ENCODE results near the gene TMCC1.
"Not testable (repeated sequence)": the region's sequence is repeated elsewhere in the genome, so short reads cannot be mapped to it uniquely, and the experiment has no call there.

The TMCC1 gene

DNA sequence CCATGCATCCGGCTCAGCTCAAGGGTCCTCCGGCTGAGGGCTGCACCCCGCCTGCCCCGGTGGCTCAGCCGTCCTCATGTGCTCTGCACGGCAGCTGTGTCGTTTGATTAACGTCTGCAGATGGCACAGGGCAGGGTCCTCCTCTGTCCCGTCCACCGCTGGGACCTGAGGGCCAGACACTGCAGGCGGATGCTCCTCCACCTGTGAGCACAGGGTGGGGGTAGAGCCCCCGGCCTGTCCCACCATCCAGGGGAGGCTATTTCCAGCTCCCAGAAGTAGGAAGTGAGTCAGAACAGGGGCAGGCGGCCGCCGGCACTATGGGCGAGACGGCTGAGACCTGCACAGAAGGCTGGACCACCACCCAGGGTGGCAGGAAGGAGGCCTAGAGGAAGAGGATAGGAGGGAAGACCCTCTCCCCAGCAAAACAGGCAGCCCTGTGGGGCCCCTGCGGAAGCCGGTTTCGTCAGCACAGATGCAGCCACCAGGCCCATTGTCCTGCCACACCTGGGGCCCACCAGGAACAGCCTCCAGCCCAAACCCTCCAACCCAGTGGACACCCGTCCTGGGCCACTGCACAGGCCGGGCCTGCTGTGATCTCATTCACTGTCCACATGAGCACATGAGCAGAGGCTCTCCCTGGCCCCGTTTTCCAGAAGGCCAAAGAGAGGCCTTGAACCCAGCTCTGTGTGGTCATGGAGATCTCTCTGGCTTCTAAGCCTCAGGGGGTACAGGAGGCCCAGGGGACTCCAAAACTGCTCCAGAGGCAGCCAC is 274.4 kb downstream of the TMCC1 start:
- DNase-seq = no peak

DNA sequence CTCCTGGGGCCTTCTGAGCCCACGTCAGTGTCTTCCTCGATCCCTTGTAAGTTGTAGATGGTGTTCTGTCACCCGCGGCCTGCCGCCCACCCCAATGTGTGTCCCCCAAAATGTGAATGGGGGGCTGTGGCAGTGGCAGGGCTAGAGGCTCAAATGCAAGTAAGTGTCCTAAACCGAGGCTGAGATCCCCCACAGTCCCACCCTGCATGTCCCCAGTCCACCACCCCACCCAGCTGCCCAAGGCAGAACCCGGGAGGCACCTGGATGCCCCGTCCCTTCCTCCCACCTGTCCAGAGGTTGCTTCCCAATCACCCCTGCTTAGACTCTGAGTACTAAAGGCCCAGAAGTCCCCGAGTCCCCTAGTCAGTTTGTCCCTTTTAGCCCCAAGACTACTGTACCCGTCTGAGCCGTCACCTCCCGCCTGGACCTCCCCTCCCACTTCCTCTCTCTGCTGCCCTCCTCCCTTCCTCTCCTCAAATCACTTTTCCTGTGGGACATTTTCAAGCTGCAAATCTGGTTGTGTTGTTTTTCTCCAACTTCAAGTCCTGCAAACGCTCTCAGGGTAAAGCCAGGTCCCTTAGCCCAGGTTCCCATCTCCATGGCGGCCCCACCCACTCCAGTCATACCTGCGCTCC is 275.2 kb downstream of the TMCC1 start:
- no peak for DNase-seq

DNA sequence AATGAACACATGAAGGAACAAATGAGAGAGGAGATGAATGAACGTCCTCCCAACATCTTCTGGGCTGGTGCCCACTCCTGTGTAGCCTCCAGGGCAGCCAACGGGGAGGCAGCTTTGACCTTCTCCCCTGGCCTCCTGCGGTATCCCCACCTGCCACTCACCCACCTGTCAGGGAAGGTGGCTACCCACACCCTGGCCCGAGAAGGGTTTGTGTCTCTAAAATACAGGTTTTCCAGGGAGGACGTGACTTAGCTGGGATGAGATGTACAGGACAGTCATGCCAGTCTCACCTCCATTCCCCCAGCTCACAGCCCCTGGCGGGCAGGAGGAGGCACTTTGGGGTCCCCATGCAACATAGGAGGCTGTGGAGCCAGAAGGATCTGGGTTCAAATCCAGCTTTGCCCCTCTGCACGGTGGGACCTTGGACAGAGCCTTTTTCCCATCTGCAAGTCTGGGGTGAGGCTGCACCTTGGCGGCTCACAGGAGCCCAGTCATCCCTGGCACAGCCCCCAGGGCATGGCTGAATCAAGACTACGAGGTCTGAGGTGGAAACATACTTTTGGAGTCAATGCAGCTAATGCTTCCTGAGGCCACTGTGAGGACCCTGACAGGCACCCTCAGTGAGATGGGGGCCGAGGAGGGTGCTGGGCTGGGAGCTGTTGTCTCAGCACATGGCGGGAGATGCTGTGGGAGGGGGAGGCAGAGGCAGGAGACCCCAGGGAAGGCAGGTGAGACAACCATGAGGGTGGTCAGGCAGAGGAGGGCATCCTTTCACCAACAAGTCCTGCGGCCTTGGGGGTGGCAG is 275.9 kb downstream of the TMCC1 start:
- no peak for DNase-seq

DNA sequence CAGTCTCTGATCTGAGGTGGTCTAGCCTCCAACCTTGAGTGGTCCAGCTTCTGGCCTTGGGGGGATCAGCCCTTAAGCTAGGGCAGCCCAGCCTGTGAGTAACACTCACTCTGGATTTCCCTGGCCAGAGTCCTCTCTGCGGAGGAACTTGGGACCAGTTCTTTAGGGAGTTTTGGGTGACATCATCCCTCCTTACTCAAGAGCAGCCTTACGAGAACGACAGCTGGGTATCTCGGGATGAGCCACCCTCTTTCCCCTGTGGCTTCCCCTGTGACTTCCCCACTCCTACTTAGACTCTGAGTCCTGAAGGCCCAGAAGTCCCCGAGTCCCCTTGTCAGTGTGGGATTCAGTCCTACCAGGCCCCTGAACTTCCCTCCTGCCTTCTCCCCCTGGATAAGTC is 276.8 kb downstream of the TMCC1 start:
- DNase-seq = no peak

DNA sequence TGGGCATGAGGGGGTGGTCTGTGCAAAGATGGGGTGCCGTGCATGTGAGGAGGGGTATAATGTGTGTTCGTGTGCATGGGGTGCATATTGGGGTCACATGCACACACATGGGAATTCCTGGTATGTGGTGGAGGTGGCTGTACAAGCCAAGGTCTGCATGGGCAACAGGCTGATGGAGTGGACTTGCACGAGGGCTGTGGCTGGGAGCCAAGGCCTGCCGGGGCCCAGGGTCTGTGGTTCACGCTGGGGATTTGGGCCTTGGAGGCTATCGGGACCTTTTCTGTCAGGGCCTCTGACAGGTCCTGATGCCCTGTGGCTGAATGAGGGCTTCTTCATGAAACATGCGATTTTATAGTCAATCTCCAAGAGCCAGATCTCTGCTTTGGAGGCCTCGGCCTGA is 277.2 kb downstream of the TMCC1 start:
- no peak for DNase-seq

DNA sequence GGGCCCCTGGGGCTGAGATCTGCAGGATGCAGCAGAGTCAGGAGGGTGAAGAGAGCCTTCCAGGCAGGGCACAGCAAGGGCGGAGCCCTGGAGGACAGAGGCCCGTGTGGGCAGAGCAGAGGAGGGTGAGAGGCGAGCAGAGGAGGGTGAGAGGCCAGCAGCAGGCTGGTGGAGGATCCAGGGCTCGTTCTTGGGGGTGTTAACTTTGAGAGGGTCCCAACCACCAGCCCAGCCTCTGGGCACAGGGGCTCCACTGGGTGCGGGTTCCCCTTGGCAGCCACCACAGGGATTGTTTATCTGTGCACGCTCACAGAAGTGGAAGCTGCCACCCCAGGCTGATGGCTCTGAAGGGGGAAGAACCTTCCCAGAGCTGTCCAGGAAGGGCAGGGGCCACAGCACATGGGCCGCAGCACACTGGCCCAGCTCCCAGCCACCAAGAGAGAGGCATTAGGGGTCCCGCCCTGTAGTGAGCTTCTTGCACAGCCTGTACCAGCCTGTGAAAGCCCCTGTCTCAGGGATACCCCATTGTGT is 277.7 kb downstream of the TMCC1 start:
- no peak for DNase-seq

DNA sequence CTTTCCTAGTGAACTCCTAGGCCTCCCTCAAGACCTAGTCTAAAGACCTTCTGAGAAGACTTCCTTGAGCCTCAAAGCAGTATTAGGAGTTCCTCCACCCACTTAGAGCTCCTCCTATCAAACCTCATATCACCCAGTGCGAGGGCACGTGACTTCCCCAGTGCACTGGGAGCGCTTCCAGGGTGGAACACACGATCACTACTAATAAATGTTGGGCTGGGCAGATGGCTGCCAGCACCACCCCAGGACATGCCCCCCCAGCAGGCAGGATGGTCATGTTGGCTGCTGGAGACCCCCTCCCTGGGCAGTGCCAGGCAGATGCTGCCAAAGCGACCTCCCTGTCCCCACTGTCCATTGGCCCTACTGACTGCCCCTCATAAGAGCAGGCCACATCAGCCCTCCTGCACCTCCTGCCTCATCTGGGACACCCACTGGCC is 278.6 kb downstream of the TMCC1 start:
- DNase-seq = no peak

- no peak for DNase-seq
Measured at GRCh38 chr3:129614435-129614834, 279.1 kb downstream of the TMCC1 start.

- no peak for DNase-seq
Measured at GRCh38 chr3:129613367-129613740, 280.2 kb downstream of the TMCC1 start.

- no peak for DNase-seq
Measured at GRCh38 chr3:129612534-129613366, 280.8 kb downstream of the TMCC1 start.

DNA sequence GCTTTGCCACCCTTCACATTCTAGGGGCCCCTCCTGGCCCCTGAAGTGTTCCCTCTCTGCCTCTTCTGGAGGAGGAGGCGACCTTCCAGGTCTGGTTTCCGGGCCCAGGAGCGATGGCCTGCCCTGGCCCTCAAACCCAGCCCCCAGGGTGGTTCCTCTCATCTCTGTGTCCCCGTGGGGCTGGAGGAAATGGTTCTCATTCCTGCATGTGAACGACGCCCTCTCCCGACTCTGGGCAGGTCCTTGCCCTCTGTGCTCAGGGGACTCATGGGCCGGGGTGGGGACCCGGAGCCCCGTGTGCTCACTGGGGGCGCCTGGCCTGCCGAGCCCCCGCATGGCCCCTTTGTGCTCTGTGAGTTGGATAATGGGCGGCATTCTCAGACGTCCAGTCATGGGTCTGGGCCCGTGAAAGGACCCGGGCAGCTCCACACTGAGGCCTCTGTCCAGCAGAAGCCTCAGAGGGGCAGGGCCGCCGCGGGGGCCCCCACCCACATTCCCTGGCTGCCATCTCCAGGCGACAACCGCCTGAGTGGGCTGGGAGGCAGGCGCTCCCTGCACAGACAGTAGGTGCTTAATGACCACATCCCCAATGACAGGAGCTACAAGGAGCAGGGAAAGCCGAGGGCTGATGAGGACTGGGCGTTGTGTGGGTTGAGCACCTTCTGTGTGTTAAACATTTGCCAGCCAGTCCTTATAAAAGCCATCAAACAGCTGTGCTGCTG is 281.5 kb downstream of the TMCC1 start:
- DNase-seq = no peak

DNA sequence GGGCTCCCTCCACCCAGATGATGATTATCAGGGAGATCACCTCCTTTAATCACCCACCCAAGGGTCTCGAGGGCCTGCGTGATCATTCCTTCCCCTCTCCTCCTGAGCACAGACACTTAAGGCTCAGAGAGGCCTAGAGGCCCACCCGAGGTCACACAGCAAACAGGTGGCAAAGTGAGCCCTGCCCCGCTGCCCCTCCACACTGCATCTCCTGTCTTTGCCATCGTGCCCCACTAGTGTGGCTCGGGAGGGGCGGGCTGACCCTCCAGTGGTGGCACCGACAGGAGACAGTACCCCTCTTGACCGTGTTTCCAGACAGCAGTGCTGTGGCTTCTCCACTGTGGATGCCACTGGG is 282.1 kb downstream of the TMCC1 start:
- DNase-seq = no peak

GRCh38 chr3:129610794-129611445 is 282.6 kb downstream of the TMCC1 start:
- not testable (repeated sequence) for DNase-seq

- DNase-seq = no peak
Measured at GRCh38 chr3:129610276-129610675, 283.2 kb downstream of the TMCC1 start.

DNA sequence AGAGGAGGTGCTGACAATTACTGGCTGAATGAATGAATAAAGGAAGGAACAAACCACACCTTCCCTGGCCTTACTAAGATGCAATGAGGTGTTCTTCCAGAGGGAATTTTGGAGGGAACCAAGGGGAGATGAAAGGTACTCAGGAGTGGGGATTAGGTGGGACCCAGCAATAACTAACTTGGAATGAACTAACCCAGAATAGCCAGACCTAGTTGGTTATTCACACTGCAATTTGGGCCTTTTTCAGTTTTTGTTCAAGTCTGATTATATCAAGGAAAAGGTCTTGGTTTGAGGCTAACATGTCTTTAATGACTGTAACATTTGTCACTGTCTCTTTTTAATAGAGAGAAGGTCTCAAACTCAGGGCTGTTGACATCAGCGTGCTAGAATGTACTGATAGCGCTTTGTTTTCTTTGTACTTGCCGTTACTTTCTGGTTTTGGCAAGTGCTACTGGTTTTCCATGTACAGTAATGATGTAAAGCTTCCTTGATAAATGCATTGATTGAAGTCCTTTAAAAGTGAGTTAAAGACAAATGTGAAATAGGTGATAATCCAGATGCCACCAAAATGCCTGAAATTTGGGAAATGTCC is 283.8 kb downstream of the TMCC1 start:
- no peak for DNase-seq

GRCh38 chr3:129608936-129609590 is 284.4 kb downstream of the TMCC1 start:
- DNase-seq = no peak

DNA sequence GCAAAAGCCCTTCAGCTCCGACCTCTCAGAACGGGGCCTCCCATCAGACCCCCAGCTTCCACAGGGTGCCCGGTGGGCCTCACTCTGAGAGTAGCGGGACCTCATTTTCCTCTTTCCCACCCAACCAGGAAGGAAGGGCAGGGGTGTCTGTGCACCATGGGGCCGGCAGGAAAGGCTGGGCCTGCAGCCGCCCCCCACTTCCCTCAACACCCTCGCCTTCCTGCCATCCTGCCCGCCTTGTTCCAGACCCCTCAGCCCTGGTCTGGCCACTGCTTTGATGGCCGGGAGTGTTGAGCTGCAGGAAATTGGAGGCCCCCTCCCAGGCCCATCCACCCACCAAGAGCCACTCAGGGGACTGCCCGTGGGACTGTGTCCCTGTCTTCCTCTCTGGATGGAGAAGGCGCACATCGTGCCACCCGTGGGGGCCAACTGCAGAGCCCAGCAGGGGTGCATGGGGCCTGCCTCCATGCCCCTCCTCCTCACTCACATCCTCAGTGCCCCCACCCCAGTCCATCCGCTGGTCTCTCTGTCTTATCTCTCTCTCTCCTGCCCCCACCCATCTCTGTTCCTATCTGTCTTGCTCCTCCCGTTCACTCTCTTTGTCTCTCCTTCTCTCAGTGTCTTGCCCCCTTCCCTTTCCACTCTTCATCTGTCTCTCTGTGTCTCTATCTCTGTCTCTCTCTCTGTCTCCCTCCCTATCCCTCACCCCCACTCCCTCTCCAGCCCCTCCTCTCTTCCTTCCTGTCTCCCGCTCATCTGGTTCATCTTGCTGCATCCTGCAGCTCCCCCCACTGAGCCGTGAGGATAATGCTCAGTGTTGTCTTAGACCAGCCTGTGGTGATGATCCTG is 285.2 kb downstream of the TMCC1 start:
- no peak for DNase-seq

DNA sequence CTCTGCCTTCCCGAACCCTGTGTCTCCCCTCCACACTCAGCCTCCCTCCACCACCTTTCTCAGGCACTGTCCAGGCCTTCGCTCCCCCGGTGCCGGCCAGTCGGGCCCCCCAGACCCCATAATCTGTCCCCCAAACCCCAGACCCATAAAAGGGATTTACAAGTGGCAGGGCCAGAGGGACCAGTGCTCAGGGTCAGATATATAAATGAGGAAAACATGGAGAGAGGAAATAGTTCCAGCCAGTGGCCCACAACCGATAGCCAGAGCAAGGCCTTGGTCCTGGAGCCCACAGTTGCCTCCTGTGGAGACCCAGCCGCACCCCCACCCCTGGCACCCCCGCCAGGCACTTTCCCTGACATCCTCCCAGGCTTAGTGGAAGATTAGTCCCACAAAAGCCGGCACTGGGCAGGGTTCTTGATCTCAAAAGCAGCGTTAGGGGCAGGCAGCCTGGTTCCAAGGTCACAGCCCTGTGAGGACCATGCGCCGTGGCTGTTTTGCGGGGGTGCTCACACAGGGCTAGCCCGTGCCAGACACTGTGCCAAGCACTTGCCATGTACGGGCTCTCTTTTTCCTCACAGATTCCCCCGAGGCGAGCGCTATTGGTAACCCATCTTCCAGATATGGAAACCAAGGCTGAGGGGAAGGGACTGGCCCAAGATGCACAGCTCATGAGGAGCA is 286.0 kb downstream of the TMCC1 start:
- DNase-seq = no peak

Measured in NCI-H526 treated with DMSO at 0.1 percent for 48 hours (cell line).